WTC11 (cell line): Measurements from ENCODE around the gene IGSF23.

Source experiments
- E2F1 ChIP-seq: sonication (generic); formaldehyde crosslinking; IDR thresholded peaks from 2 replicates; pipeline ENCODE4 v1.8.0; 2022; ENCODE audit warnings: mild to moderate bottlenecking, missing genetic modification reagents
- FOXJ3 ChIP-seq: sonication (generic); formaldehyde crosslinking; IDR thresholded peaks from 2 replicates; pipeline ENCODE4 v1.9.0; 2021; ENCODE audit warnings: missing genetic modification reagents, mild to moderate bottlenecking, borderline replicate concordance
- JUN ChIP-seq: sonication (generic); formaldehyde crosslinking; IDR thresholded peaks from 2 replicates; pipeline ENCODE4 v1.8.0; 2023; ENCODE audit warnings: mild to moderate bottlenecking, missing genetic modification reagents
- NR1H2 ChIP-seq: sonication (generic); formaldehyde crosslinking; IDR thresholded peaks from 2 replicates; pipeline ENCODE4 v1.9.0; 2021; ENCODE audit warnings: mild to moderate bottlenecking, moderate library complexity, missing genetic modification reagents
- TCF7 ChIP-seq: sonication (generic); formaldehyde crosslinking; IDR thresholded peaks from 2 replicates; pipeline ENCODE4 v1.8.0; 2022; ENCODE audit warnings: mild to moderate bottlenecking, low read depth, missing genetic modification reagents, moderate library complexity
- TEAD4 ChIP-seq: sonication (generic); formaldehyde crosslinking; IDR thresholded peaks from 2 replicates; pipeline ENCODE4 v1.8.0; 2022; ENCODE audit warnings: mild to moderate bottlenecking, missing genetic modification reagents
- TF ChIP-seq, protein P1 (sequence below): fragments of 200-600 bp; IDR thresholded peaks from 2 replicates; pipeline ENCODE4 v1.8.0; 2022; ENCODE audit warnings: antibody characterized with exemption
- TF ChIP-seq, protein P2 (sequence below): sonication (generic); formaldehyde crosslinking; conservative IDR thresholded peaks from 2 replicates; pipeline ENCODE4 v1.8.1; 2022; ENCODE audit warnings: mild to moderate bottlenecking, missing genetic modification reagents

GRCh38 chr19:44680536-44680935, 67.2 kb downstream of the IGSF23 start:
- TF ChIP-seq TEAD4 (CRISPR knock-in tag): no peak
- no peak for TF ChIP-seq E2F1 (CRISPR knock-in tag)
- TF ChIP-seq, protein P1, sequence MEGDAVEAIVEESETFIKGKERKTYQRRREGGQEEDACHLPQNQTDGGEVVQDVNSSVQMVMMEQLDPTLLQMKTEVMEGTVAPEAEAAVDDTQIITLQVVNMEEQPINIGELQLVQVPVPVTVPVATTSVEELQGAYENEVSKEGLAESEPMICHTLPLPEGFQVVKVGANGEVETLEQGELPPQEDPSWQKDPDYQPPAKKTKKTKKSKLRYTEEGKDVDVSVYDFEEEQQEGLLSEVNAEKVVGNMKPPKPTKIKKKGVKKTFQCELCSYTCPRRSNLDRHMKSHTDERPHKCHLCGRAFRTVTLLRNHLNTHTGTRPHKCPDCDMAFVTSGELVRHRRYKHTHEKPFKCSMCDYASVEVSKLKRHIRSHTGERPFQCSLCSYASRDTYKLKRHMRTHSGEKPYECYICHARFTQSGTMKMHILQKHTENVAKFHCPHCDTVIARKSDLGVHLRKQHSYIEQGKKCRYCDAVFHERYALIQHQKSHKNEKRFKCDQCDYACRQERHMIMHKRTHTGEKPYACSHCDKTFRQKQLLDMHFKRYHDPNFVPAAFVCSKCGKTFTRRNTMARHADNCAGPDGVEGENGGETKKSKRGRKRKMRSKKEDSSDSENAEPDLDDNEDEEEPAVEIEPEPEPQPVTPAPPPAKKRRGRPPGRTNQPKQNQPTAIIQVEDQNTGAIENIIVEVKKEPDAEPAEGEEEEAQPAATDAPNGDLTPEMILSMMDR: no peak
- TF ChIP-seq TCF7: no peak
- TF ChIP-seq NR1H2 (CRISPR knock-in tag): no peak
- no peak for TF ChIP-seq FOXJ3
- TF ChIP-seq, protein P2, sequence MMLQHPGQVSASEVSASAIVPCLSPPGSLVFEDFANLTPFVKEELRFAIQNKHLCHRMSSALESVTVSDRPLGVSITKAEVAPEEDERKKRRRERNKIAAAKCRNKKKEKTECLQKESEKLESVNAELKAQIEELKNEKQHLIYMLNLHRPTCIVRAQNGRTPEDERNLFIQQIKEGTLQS (CRISPR knock-in tag): no peak
- no peak for TF ChIP-seq JUN (CRISPR knock-in tag)
